Brain microvascular endothelial cell (primary cell): ENCODE data around the gene MACROD2.

Experiments
- DNase-seq: peaks from one replicate; pipeline ENCODE4 v3.0.0-alpha.2; 2020
- H3K27ac ChIP-seq: fragments of 250-450 bp; sonication (Bioruptor Pico); 2 replicates; pipeline ENCODE4 v1.5.1; 2020; ENCODE audit warnings: mild to moderate bottlenecking, moderate library complexity
- H3K27me3 ChIP-seq: fragments of 250-450 bp; sonication (Bioruptor Pico); replicated peaks from 2 replicates; pipeline ENCODE4 v1.5.1; 2020; ENCODE audit warnings: mild to moderate bottlenecking
- H3K36me3 ChIP-seq: fragments of 250-450 bp; sonication (Bioruptor Pico); replicated peaks from 2 replicates; pipeline ENCODE4 v1.5.1; 2020; ENCODE audit warnings: mild to moderate bottlenecking
- H3K4me3 ChIP-seq: 2 replicates; pipeline ENCODE4 v1.5.1; 2011; ENCODE audit warnings: low read depth, mild to moderate bottlenecking, control low read depth, low read length, moderate library complexity
- in situ Hi-C: cut with HindIII; loops from 2 replicates; pipeline ENCODE4 v1.10.0; 2017; ENCODE audit warnings: low sequenced_read_pairs, low pct_ligation_motif_present
- TF ChIP-seq, protein P1 (sequence below): IDR thresholded peaks from 2 replicates; pipeline ENCODE4 v1.5.1; 2011; ENCODE audit warnings: low read depth, mild to moderate bottlenecking, moderate library complexity, low read length, control low read depth, inconsistent platforms; ENCODE audit errors: missing control alignments

The MACROD2 gene

DNA sequence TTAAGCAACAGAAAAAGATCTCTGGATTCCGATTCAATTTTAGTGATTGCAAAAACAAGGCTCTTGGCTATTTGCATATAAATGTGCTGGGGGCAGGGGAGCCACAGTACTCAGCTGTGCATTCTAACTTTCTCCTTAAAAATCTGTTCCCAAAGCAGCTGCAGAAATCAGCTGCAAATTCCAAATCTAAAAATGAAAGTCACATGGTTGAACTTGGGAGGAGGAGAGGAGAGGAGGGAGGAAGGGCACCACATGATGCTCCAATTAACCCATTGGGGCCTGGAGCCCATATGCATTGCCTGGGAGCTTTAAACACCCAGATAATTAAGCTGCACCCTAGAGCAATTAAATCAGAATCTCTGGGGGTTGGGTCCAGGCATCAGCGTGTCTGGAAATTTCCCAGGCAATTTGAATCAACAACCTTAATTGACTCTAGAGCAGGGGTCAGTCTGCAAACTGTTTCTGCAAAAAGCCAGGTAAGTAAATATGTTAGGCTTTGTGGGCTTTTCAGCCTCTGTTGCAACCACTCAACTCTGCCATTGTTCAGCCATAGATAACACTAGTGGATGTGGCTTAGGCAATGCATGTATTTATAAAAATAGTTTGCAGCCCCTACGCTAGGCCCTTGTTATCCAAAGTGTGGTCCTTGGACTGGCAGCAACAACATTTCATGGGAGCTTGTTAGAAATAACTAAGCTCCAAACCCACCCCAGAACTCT is 2069.8 kb downstream of the MACROD2 start:
- in situ Hi-C loops, result no loop called here
- no peak for DNase-seq
- Histone ChIP-seq H3K27me3 (no peaks in the 10 kb centered on the region), H3K27ac (no peak overlapping the region), H3K36me3 (no peaks in the 10 kb centered on the region), H3K4me3 (no peak overlapping the region)
- TF ChIP-seq, protein P1, sequence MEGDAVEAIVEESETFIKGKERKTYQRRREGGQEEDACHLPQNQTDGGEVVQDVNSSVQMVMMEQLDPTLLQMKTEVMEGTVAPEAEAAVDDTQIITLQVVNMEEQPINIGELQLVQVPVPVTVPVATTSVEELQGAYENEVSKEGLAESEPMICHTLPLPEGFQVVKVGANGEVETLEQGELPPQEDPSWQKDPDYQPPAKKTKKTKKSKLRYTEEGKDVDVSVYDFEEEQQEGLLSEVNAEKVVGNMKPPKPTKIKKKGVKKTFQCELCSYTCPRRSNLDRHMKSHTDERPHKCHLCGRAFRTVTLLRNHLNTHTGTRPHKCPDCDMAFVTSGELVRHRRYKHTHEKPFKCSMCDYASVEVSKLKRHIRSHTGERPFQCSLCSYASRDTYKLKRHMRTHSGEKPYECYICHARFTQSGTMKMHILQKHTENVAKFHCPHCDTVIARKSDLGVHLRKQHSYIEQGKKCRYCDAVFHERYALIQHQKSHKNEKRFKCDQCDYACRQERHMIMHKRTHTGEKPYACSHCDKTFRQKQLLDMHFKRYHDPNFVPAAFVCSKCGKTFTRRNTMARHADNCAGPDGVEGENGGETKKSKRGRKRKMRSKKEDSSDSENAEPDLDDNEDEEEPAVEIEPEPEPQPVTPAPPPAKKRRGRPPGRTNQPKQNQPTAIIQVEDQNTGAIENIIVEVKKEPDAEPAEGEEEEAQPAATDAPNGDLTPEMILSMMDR, result no peak

DNA sequence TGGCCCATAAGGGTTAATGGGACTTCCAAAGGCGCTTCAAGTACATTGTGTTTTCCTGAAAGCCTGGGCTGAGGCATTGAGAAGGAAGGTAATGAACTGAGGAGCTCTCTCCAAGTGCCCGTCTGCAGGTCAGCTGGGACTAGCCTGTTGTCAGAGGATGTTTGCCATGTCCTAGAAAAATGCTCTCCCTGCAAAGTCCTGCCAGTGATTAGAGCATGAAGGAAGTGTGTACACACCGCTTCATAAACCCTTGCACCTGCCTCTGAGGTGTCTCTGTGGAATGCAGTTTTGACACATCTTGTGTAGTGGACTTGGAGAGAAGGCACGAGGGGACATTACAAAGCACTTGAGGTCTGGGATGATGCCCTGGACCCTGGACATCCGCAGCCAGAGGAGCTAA is 2071.3 kb downstream of the MACROD2 start:
- H3K4me3 ChIP-seq, result no peak overlapping the region
- no peak overlapping the region for H3K27ac ChIP-seq
- TF ChIP-seq, protein P1, result no peak
- in situ Hi-C loops, result no loop called here
- H3K36me3 ChIP-seq, result no peaks in the 10 kb centered on the region
- no peak for DNase-seq
- H3K27me3 ChIP-seq, result no peaks in the 10 kb centered on the region

DNA sequence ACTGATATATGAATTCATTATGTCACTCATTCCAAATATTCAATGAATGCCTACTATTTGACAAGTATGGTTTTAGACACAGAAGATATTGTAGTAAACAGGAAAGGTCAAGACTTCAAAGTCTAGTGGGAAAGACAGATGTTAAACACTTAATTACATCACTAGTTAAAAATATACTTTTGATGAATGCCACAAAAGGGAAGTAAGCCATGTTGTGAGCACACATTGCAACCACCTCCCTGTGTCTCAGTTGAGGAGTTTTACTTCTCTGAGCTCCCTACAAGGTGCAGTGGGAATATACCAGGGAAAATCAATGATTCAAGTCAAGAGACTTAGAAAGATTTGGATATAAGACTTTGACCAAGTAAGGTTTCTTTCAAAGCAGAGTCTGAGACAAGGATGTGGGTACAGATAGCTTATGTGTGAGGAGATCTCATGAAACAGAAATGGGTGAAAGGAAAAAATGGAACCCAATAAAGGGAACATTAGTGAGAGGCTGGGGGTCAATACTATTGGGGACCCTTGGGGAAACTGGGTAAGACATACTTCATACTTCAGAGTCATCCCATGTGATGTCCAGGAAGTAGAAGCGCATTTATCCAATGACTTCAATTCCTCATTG is 2074.2 kb downstream of the MACROD2 start:
- DNase-seq, result no peak
- Histone ChIP-seq H3K27me3 (no peaks in the 10 kb centered on the region), H3K27ac (no peak overlapping the region), H3K36me3 (no peaks in the 10 kb centered on the region), H3K4me3 (no peak overlapping the region)
- in situ Hi-C loops, result no loop called here
- TF ChIP-seq, protein P1, result no peak

DNA sequence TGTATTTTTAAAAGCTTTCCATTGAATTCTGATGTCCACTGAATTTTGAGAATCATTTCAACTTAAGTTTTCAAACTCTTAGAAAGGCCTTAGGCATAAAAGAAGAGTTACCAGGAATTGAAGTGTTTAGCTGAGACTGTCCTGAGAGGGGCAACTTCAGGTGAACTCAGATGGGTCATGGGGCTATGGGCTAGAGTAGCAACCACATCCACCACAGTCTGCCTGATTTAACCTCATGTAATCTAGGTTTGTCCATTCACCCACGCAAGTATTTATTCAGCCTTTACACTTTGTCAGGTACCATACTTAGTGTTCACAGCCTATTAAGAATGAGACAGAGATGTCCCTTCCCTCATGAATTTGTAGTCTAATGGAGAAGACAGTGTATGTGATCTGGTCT is 2076.9 kb downstream of the MACROD2 start:
- in situ Hi-C loops, result no loop called here

DNA sequence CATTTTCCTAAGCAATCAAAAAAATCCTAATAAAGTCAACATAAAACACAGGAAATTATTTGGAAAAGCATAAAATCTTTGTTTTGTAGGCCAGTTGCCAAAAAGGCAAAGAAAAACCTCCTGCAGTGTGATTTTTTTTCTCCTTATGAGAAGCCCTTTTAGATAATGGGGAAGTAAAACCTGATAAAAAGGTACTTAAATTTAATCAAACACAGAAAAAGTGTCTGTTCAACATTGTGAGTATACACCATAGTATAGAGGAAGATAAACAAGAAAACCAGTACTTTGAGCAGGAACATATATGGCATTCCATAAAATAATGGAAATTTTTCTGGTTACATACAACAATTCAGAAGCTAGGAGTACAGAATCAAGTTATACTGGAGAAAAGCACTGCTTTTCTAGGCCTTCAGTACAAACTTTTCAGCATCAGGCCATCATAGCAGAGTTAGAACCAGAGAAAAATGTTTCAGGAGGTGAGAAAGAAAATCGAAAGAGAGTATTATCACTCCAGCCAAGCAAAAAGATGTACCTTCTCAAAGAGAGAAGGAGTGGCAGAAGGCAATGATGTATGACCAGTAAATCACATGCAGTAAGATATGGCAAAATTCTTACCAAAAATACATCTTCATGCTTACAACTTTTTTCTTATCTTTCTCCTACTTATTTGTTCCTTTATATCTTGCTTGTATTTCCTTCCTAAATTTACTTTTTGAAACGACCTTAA is 2083.0 kb downstream of the MACROD2 start:
- in situ Hi-C loops, result no loop called here

More for the DNA sequence above, 2076.9 kb downstream of the MACROD2 start:
- H3K4me3 ChIP-seq, result no peak overlapping the region
- no peaks in the 10 kb centered on the region for H3K27me3 ChIP-seq
- H3K36me3 ChIP-seq, result no peaks in the 10 kb centered on the region
- no peak for DNase-seq
- TF ChIP-seq, protein P1, result no peak
- H3K27ac ChIP-seq, result no peak overlapping the region

More for the DNA sequence above, 2083.0 kb downstream of the MACROD2 start:
- TF ChIP-seq, protein P1, result no peak
- Histone ChIP-seq H3K4me3 (no peak overlapping the region), H3K36me3 (no peaks in the 10 kb centered on the region), H3K27me3 (no peaks in the 10 kb centered on the region), H3K27ac (no peak overlapping the region)
- no peak for DNase-seq
